K562 (cell line): ENCODE measurements around the gene RDH16. TPM values are rescaled to one million over a fixed set of nuclear protein-coding genes. Genes with fewer than 3 reads are reported as not detected.

Experiments used
- ATAC-seq: fragments of 200-7000 bp; cut with Tn5 transposase; 3 replicates; pipeline ENCODE4 v1.9.1; 2020; ENCODE audit warnings: moderate library complexity
- BruUV-seq: library from RNA; stranded (reverse); fragments of 400-500 nt; replicated peaks from 2 replicates; lab custom pipeline; 2021; lab: Mats Ljungman, UMichigan
- CTCF ChIA-PET: fragments of 300-600 bp; formaldehyde crosslinking; extraction: SDS; loops from one replicate; lab custom pipeline; 2021; ENCODE audit warnings: low intra/inter-chr PET ratio; lab: Yijun Ruan, JAX
- POLR2A ChIA-PET: fragments of 300-600, 350-650 bp; sonication (Branson Sonifier 250); formaldehyde crosslinking; extraction: SDS; loops from one replicate; lab custom pipeline; 2021; ENCODE audit warnings: antibody characterized with exemption, inconsistent platforms; lab: Yijun Ruan, JAX
- DNase-seq, 4 experiments: peaks; one replicate each; pipeline versions ENCODE4 v3.0.0 to v3.0.0-alpha.2; 2011 to 2018; ENCODE audit warnings: low spot score in 3 of 4, mixed read lengths in 3 of 4; ENCODE audit errors: extremely low read depth in 1 of 4
- FAIRE-seq: peaks from 2 replicates; lab custom pipeline; 2011; peaks lifted over from hg19 to GRCh38; lab: Jason Lieb, UNC
- H2AFZ ChIP-seq: 2 replicates; pipeline ENCODE4 v1.6.0; 2011; ENCODE audit warnings: low read depth, low read length, control low read depth, inconsistent platforms
- H3K27ac ChIP-seq: fragments of 200-600 bp; 3 replicates; pipeline ENCODE4 v1.8.0; 2011; ENCODE audit warnings: low read depth, mild to moderate bottlenecking, control low read depth, inconsistent platforms, low read length, moderate library complexity, mixed read lengths; ENCODE audit errors: extremely low read depth
- H3K27me3 ChIP-seq, 2 experiments: fragments of 300-600 bp in 1 of 2; 2 replicates in 1 of 2; 3 replicates in 1 of 2; pipeline versions ENCODE4 v1.6.0 to v1.8.0; 2011; ENCODE audit warnings: inconsistent platforms in 2 of 2, low read length in 2 of 2, mild to moderate bottlenecking in 1 of 2, mixed read lengths in 1 of 2, moderate library complexity in 1 of 2; ENCODE audit not compliant: control insufficient read depth in 2 of 2, insufficient read depth in 2 of 2
- H3K36me3 ChIP-seq: fragments of 300-600 bp; 3 replicates; pipeline ENCODE4 v1.8.0; 2011; ENCODE audit warnings: mild to moderate bottlenecking, low read length, inconsistent platforms; ENCODE audit not compliant: control insufficient read depth, insufficient read depth
- H3K4me1 ChIP-seq, 2 experiments: fragments of 200-600 bp in 1 of 2; replicated peaks in 1 of 2; 2 replicates in 1 of 2; 3 replicates in 1 of 2; pipeline versions ENCODE4 v1.5.1 to v1.8.0; 2011; ENCODE audit warnings: inconsistent platforms in 2 of 2, low read length in 2 of 2, mild to moderate bottlenecking in 1 of 2, mixed read lengths in 1 of 2, moderate library complexity in 1 of 2; ENCODE audit not compliant: control insufficient read depth in 2 of 2, insufficient read depth in 2 of 2
- H3K4me2 ChIP-seq: 2 replicates; pipeline ENCODE4 v1.6.1; 2011; ENCODE audit warnings: low read length, control low read depth, inconsistent platforms, mixed read lengths; ENCODE audit not compliant: insufficient read depth
- H3K4me3 ChIP-seq: fragments of 200-600 bp; sonication (generic), shearing (Covaris generic); 2 replicates; pipeline ENCODE4 v1.5.1; 2016; ENCODE audit warnings: control low read depth, inconsistent platforms
- H3K79me2 ChIP-seq: fragments of 200-600 bp; 3 replicates; pipeline ENCODE4 v1.8.0; 2011; ENCODE audit warnings: low read length, inconsistent platforms; ENCODE audit not compliant: control insufficient read depth, insufficient read depth
- H3K9ac ChIP-seq, 2 experiments: 2 replicates each; pipeline versions ENCODE4 v1.6.0 to v1.6.1; 2011; ENCODE audit warnings: low read depth in 2 of 2, low read length in 2 of 2, control low read depth in 1 of 2, inconsistent platforms in 1 of 2, mild to moderate bottlenecking in 1 of 2, mixed read lengths in 1 of 2; ENCODE audit not compliant: insufficient read depth in 1 of 2
- H3K9me1 ChIP-seq: one replicate; pipeline ENCODE4 v1.6.0; 2011; ENCODE audit warnings: inconsistent platforms, mild to moderate bottlenecking, low read length, moderate library complexity; ENCODE audit not compliant: control insufficient read depth, insufficient read depth
- H3K9me3 ChIP-seq: replicated peaks from 2 replicates; pipeline ENCODE4 v1.5.1; 2011; ENCODE audit warnings: low read depth, low read length, inconsistent platforms; ENCODE audit not compliant: control insufficient read depth, insufficient read depth
- H4K20me1 ChIP-seq: replicated peaks from 2 replicates; pipeline ENCODE4 v1.6.1; 2011; ENCODE audit warnings: low read length, inconsistent platforms, mixed read lengths; ENCODE audit not compliant: control insufficient read depth, insufficient read depth
- ADNP ChIP-seq: fragments of 200-800 bp; sonication (Bioruptor generic); IDR thresholded peaks from 2 replicates; pipeline ENCODE4 v1.6.1; 2016; ENCODE audit warnings: missing genetic modification characterization, missing compliant biosample characterization
- CBFA2T2 ChIP-seq: fragments of 450-650 bp; conservative IDR thresholded peaks from 2 replicates; pipeline ENCODE4 v1.6.1; 2017; ENCODE audit warnings: mild to moderate bottlenecking
- CBFA2T3 ChIP-seq: fragments of 450-650 bp; IDR thresholded peaks from 2 replicates; pipeline ENCODE4 v1.6.1; 2017
- CTBP1 ChIP-seq: fragments of 450-650 bp; IDR thresholded peaks from 2 replicates; pipeline ENCODE4 v1.6.1; 2016; ENCODE audit warnings: borderline replicate concordance
- ELF1 ChIP-seq: fragments of 200-800 bp; sonication (Bioruptor generic); IDR thresholded peaks from 2 replicates; pipeline ENCODE4 v1.6.1; 2016; ENCODE audit warnings: missing genetic modification characterization, missing compliant biosample characterization
- GABPA ChIP-seq: fragments of 200-800 bp; sonication (Bioruptor generic); conservative IDR thresholded peaks from 2 replicates; pipeline ENCODE4 v1.6.1; 2016; ENCODE audit warnings: low read depth, missing genetic modification characterization, missing compliant biosample characterization
- HDGF ChIP-seq: fragments of 450-650 bp; IDR thresholded peaks from 2 replicates; pipeline ENCODE4 v1.6.1; 2016
- MAFF ChIP-seq: IDR thresholded peaks from 2 replicates; pipeline ENCODE4 v1.6.1; 2012; ENCODE audit warnings: low read length, improper control_type of control experiment
- MEF2D ChIP-seq: conservative IDR thresholded peaks from 2 replicates; pipeline ENCODE4 v1.6.1; 2016; ENCODE audit warnings: low read depth, missing genetic modification characterization, missing compliant biosample characterization
- PKNOX1 ChIP-seq: fragments of 450-650 bp; IDR thresholded peaks from 2 replicates; pipeline ENCODE4 v1.6.1; 2016
- SMARCA4 ChIP-seq: fragments of 450-650 bp; IDR thresholded peaks from 2 replicates; pipeline ENCODE4 v1.6.1; 2016
- SMARCE1 ChIP-seq: fragments of 450-650 bp; IDR thresholded peaks from 2 replicates; pipeline ENCODE4 v1.7.1; 2016; ENCODE audit warnings: mild to moderate bottlenecking
- ZBTB11 ChIP-seq, 3 experiments: fragments of 200-800 bp in 1 of 3; fragments of 250-450 bp in 1 of 3; fragments of 450-650 bp in 1 of 3; sonication (Bioruptor Pico) in 1 of 3; sonication (Bioruptor generic) in 1 of 3; formaldehyde crosslinking in 1 of 3; IDR thresholded peaks; 2 replicates each; pipeline versions ENCODE4 v1.6.1 to v1.8.0; 2016 to 2022; ENCODE audit warnings: mild to moderate bottlenecking in 2 of 3, missing genetic modification characterization in 2 of 3, missing compliant biosample characterization in 1 of 3, moderate library complexity in 1 of 3
- ZEB2 ChIP-seq: fragments of 450-650 bp; IDR thresholded peaks from 2 replicates; pipeline ENCODE4 v1.6.1; 2016
- ZNF449 ChIP-seq: fragments of 250-450 bp; sonication (Bioruptor Pico); IDR thresholded peaks from 2 replicates; pipeline ENCODE4 v1.8.0; 2022; ENCODE audit warnings: moderate library complexity, mild to moderate bottlenecking, inconsistent platforms
- WGBS: fragments of 100-300 bp; shearing (Covaris generic); methylation state at CpG from one replicate; pipeline ENCODE4 v1.1.6; 2016; ENCODE audit warnings: low coverage, mixed read lengths; ENCODE audit not compliant: insufficient coverage; ENCODE audit errors: missing lambda C conversion rate; 5-methylcytosine and 5-hydroxymethylcytosine counted together
- in situ Hi-C: fragments of 300-500 bp; cut with MboI; formaldehyde crosslinking; loops from 4 replicates; pipeline ENCODE4 v1.15.0; 2018; ENCODE audit warnings: inconsistent platforms, mixed read lengths
- intact Hi-C: fragments of 100-400 bp; cut with micrococcal nuclease; formaldehyde crosslinking; loops from 2 replicates; pipeline ENCODE4 v1.14.2; 2022
- polyA plus RNA-seq, 8 experiments: library from polyadenylated mRNA; depleted of rRNA in 4 of 8; stranded (reverse) in 5 of 8; unstranded in 3 of 8; fragments of >200 nt; fragmentation: Nextera tagmentation in 2 of 8; fragmentation: Illumina TruSeq in 1 of 8; extraction: Ambion mirVana in 2 of 8; extraction: Trizol in 1 of 8; gene quantifications; 2 replicates each; pipeline versions ENCODE4 v1.2.1 to v1.2.3, GENCODE V29; 2011 to 2014; ENCODE audit warnings: inconsistent platforms in 1 of 8, missing spikeins in 1 of 8
- total RNA-seq, 7 experiments: library from RNA; depleted of rRNA in 6 of 7; stranded (reverse); fragments of >200 nt in 6 of 7; fragmentation: Illumina TruSeq in 2 of 7; extraction: Trizol in 2 of 7; gene quantifications; 2 replicates each; pipeline versions ENCODE4 v1.2.1 to v1.2.3, GENCODE V29; 2011 to 2021; ENCODE audit warnings: low replicate concordance in 1 of 7

RDH16 gene
- total and polyA plus RNA-seq, 9 of the 15 experiments (the other 6 are each of a cell fraction or from before 2014, with no cell fraction given), result 0.11 to 0.52 (median 0.22) TPM; not detected in 1

DNA sequence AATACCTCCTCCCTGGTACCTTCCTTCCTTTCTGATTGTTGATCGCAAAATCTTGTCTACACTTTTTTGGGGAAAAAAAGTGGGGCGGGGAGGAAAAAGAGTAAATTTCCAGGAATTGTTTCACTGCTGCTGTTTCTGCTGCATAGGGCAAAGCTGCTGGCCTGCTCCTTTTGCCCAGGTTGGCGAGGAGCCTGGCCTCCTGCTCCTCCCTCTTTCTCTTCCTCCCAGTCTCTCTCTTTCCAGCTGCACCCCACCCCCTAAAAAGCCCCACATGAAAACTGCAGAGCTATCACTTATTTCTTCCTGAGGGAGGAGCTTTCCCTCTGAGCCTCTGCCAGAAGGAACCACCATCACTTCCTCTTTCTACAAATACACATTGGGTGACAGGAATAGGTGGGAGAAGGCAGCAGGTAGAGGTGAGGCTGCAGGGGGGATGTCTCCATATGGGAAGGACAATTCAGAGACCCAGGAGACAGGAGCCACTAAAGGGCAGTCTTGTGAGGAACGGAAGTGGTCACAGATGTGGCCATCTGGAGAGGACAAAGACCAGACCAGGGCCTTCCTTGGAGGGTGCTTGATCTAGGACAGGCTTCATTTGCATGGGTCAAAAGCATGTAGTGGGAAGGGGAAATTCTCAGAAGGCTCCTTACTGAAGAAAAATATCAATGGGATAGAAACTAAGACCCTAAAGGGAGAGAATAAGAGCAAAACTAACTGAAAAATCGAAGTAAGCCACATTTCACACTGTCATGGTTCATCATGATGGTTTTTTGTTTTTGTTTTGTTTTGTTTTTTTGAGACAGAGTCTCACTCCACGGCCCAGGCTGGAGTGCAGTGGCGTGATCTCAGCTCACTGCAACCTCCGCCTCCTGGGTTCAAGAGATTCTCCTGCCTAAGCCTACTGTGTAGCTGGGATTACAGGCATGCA, 34.2 kb upstream of the RDH16 start:
- no peaks in the 10 kb centered on the region for H3K36me3 ChIP-seq
- ChIA-PET POLR2A (interaction anchor here (0.5 to 4.6 kb wide), 9 partner anchors 10 to 266 kb away, joined by 3 to 23 read pairs (median 4); partner anchors contain the start of genes NACA and NEMP1), CTCF (no interaction called here)
- FAIRE-seq (peak; percentile 90), ATAC-seq (peak; percentile 53), DNase-seq (peak in 2 of 4 experiments; percentile 60 to 70)
- no peaks in the 10 kb centered on the region for H4K20me1 ChIP-seq
- intact Hi-C loops (no loop called here), in situ Hi-C loops (no loop called here)
- 30% methylated on average over 8 of the region's 8 CpGs for WGBS
- peak overlapping the region; percentile 47 to 80; a peak in 3 of 4 replicates for H3K9ac ChIP-seq
- H3K4me1 ChIP-seq, result peaks cover 43 to 49% of the 10 kb centered on the region in 2 experiments
- no peaks in the 10 kb centered on the region for H3K9me1 ChIP-seq
- no peaks in the 10 kb centered on the region for H3K9me3 ChIP-seq
- no peaks in the 10 kb centered on the region for H3K27me3 ChIP-seq
- peak overlapping the region; percentile 83 for H2AFZ ChIP-seq
- BruUV-seq, result no TSS peak
- H3K27ac ChIP-seq, result peak overlapping the region; percentile 58
- H3K4me2 ChIP-seq, result peak overlapping the region; percentile 46; the same call in 1 of the 2 replicates
- no peaks in the 10 kb centered on the region for H3K79me2 ChIP-seq
- H3K4me3 ChIP-seq, result no peak overlapping the region
- TF ChIP-seq MAFF, result peak; percentile 49; the same call in 1 of the 2 replicates
- TF ChIP-seq HDGF, result 0 out of 2 replicates have a peak, but pooled peaks have one; percentile 20
- peak in 1 of 3 experiments; percentile 35; a peak in 1 of 6 replicates for TF ChIP-seq ZBTB11 (CRISPR knock-in tag; IDR thresholded peaks at IDR 0.05)
- 0 out of 2 replicates have a peak, but pooled peaks have one; percentile 22 for TF ChIP-seq ZNF449 (CRISPR knock-in tag)
- TF ChIP-seq CBFA2T3, result peak; percentile 50
- TF ChIP-seq SMARCA4, result peak; percentile 60
- TF ChIP-seq CBFA2T2, result peak; percentile 23; the same call in 1 of the 2 replicates
- no peak for TF ChIP-seq ADNP (tag)
- peak; percentile 68; the same call in 1 of the 2 replicates for TF ChIP-seq CTBP1
- TF ChIP-seq ELF1 (tag), result 0 out of 2 replicates have a peak, but pooled peaks have one; percentile 37
- TF ChIP-seq MEF2D (tag), result no peak
- peak; percentile 21 for TF ChIP-seq ZEB2
- peak; percentile 35; the same call in 1 of the 2 replicates for TF ChIP-seq PKNOX1
- peak; percentile 62 for TF ChIP-seq GABPA (tag)
- 0 out of 2 replicates have a peak, but pooled peaks have one; percentile 37 for TF ChIP-seq SMARCE1
